Astrocyte of the cerebellum (primary cell): ENCODE results near the gene ADAT1.

Source experiments
- DNase-seq: peaks from one replicate; pipeline ENCODE4 v3.0.0-alpha.2; 2011; ENCODE audit warnings: low read depth
- H3K4me3 ChIP-seq: 2 replicates; pipeline ENCODE4 v1.5.1; 2011; ENCODE audit warnings: mild to moderate bottlenecking, low read depth, low read length, moderate library complexity
- in situ Hi-C: cut with HindIII; loops from 2 replicates; pipeline ENCODE4 v1.10.0; 2017; ENCODE audit warnings: low sequenced_read_pairs
- TF ChIP-seq, protein P1 (sequence below): IDR thresholded peaks from 2 replicates; pipeline ENCODE4 v1.5.1; 2012; ENCODE audit warnings: low read length, low read depth, moderate library complexity, mild to moderate bottlenecking; ENCODE audit errors: missing control alignments

ADAT1 gene

DNA sequence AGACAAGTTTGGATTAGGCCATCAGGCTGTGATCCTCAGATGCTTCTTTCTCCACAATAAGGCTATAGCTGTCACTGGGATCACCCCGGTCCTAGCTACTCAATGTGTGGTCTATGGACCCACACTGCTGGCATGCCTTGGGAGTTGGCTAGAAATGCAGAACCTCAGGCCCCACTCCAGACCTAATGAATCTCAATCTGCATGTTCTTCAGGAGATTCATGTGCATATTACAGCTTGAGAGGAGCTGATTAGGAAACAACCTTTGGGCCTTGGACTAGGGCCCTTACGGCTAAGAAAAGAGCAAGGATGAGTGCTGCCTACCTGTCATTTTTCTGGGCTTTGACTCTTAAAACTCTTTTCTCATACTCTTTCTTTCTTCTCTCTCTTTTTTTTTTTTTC, 7.5 kb downstream of the ADAT1 start:
- in situ Hi-C loops, result no loop called here
- DNase-seq, result no peak
- TF ChIP-seq, protein P1, sequence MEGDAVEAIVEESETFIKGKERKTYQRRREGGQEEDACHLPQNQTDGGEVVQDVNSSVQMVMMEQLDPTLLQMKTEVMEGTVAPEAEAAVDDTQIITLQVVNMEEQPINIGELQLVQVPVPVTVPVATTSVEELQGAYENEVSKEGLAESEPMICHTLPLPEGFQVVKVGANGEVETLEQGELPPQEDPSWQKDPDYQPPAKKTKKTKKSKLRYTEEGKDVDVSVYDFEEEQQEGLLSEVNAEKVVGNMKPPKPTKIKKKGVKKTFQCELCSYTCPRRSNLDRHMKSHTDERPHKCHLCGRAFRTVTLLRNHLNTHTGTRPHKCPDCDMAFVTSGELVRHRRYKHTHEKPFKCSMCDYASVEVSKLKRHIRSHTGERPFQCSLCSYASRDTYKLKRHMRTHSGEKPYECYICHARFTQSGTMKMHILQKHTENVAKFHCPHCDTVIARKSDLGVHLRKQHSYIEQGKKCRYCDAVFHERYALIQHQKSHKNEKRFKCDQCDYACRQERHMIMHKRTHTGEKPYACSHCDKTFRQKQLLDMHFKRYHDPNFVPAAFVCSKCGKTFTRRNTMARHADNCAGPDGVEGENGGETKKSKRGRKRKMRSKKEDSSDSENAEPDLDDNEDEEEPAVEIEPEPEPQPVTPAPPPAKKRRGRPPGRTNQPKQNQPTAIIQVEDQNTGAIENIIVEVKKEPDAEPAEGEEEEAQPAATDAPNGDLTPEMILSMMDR, result no peak
- H3K4me3 ChIP-seq, result no peak overlapping the region

DNA sequence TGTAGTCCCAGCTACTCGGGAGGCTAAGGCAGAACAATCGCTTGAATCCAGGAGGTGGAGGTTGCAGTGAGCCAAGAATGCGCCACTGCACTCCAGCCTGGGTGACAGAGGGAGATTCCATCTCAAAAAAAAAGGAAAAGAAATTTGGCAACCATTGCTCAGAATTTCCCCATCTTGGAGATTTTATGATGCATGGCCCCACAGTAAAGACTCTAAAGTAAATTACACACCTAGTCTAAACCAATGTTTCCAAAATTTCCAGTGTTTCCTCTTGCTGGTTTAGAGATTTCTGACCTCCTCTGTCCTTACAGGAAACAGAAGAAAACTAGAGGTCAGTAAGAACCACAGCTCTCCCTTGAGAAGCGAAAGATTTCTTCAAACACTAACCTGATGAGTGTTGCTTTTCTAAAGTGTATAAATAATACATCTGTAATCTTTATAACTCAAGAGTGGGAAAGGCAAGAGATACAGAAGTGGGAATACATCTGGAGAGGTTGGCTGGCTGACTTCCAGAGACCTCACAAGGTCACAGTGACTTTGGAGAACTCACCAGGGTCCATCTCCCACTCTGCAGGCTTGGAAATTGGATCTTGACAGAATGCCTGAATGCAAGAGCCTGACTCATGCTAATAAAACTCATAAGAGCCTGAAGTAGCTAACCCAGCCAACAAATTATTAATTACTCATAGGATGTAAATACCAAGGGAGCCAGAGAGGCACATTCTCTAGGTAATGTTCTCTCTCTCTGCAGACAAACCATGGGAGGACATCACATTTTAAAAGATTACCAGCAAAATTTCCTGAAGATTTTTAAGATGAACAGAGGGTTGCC, 8.8 kb downstream of the ADAT1 start:
- TF ChIP-seq, protein P1, result no peak
- no peak overlapping the region for H3K4me3 ChIP-seq
- DNase-seq, result no peak
- in situ Hi-C loops, result no loop called here

DNA sequence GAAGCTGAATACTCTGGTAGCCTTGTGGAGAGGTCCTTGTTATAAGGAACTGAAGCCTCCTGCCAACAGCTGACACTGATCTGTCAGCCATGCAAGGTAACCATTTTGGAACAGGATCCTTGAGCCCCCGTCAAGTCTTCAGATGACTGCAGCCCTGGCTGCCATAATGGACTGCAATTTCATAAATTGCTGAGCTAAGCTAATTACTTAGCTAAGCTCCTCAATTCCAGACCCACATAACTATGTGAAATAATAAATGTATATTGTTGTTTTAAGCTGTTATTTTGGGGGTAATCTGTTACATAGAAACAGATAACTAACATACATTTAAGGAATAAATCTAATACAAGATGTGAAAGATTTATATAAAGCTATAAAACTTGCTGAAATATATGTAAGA, 16.6 kb downstream of the ADAT1 start:
- in situ Hi-C loops, result no loop called here
- no peak for DNase-seq
- TF ChIP-seq, protein P1, result no peak

DNA sequence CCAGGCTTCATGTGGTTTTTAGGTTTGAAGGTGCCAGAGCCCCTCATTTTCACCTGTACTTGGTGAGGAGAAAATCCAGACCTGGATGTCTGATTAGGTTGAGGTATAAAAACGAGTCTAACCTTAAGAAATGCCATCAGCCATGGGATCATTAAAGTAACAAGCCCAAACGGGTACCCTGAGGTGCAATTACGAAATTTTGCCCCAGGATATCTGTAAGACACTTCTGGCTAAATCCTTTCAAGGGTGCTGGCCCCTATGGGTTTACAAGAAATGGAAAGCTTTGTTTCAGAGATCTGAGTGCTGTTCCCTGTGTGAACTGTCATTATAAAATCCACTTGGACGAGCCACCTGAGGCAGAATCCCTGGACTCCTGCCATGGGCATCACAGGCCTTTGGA, 19.8 kb downstream of the ADAT1 start:
- in situ Hi-C loops, result no loop called here
- no peak overlapping the region for H3K4me3 ChIP-seq
- DNase-seq, result no peak
- TF ChIP-seq, protein P1, result no peak

More for the DNA sequence above, 16.6 kb downstream of the ADAT1 start:
- no peak overlapping the region for H3K4me3 ChIP-seq

DNA sequence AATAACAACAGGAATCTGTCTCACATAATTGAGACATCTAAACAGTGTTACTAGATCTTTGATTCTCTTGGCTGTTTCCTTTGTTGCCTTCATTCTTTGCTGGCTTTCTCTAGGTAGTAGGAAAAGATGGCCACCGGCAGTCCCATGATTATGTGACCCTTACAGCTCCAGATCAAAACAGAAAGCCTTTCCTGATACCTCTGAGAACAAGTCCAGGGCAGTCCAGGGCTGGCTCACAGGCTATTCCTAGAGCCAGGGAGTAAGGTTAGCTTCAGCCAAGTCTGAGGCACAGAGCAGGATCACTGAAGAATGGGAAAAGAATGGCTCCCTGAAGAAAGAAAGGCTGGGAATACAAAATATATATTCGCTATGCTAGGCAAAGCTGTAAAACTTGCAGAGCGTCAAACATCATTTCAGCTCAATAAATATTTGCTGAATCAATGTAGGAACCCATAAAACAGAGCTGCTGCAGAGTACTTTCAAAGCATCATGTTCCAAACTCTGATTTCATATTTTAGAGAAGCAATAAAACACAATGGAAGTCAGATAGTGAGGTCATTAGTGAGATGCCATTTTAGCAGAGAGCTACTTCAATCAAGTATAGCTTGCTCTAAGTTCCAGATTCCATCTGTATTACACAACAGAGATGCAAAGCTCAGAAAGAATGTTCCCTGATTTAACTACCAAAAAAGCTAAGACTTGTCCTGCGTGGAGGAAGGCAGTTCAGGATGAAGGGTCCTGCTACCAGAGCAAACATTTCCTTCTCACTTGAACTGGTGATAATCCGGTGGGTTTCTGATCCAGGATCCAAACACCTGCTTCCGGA, 23.4 kb downstream of the ADAT1 start:
- H3K4me3 ChIP-seq, result no peak overlapping the region
- DNase-seq, result no peak
- in situ Hi-C loops, result no loop called here
- TF ChIP-seq, protein P1, result no peak

DNA sequence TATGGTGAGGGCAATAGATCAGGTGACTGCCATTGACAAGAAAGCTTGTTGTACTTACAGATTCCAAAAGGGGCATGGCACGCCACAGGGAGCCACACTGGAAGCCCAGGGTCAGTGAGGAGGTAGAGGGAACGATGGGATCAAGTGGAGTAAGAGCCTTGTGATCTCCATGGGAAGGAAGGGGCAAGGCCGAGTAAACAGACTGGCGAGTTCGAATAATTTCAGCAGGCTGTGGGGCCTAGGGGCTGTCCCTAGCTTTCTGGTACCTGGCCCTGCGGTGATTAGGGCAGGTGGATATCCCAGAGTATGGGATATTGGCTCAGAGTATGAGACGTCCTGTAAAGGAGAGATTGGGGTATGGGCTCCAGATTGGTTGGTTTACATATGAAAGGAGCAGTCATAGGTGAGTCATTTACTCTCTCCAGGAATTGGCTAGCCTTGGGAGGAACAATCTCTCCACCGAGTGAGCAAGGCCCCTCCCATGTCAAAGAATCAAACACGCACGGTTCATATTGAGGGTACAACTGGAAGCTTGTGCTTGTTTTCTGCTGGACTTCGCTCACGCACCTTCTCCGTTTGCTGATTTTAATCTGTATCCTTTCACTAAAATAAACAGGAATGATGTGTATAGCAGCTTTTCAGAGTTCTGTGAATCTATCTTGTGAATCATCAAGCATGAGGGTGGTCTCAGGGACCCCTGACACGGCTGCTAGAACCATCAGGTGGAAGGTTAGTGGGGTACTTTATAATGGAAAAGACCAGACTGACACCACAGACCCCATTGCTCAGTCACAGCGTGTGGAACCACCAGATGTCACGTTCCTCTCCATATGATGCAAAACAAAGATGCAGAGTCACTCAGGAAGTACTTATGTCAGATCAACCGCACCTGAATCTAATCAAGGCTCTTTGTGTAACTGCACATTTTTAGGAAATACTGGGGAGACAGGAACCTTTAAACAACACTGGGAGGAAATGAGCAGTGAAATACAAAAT, 29.0 kb downstream of the ADAT1 start:
- in situ Hi-C loops, result no loop called here
- no peak overlapping the region for H3K4me3 ChIP-seq
- peak; percentile 41 for DNase-seq
- TF ChIP-seq, protein P1, result no peak
